ENCODE data around the gene PRPF39. TPM values are rescaled to one million over a fixed set of nuclear protein-coding genes. Genes with fewer than 3 reads are reported as not detected.

The PRPF39 gene
- polyA plus RNA-seq, 1 experiment: 26.4 TPM

DNA sequence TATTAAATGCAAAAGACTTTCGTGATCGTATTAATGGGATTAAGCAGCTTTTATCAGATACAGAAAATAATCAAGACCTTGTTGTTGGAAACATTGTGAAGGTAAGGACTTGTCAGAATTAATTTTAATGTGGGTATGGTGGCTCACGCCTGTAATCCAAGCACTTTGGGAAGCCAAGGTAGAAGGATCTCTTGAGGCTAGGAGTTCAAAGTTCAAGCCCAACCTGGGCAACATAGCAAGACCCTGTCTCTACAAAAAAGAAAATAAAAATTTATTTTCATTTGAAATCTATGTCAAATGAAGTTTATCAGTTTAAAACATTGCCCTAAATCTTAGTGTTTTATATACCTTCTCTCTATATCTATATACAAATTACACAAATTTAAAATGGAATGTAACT lies 17.2 kb upstream of the PRPF39 start:
- no peak for DNase-seq (ENCODE audit: low read depth)
- Histone ChIP-seq H3K36me3 (ENCODE audit: control insufficient read depth, insufficient read depth, low read length) (no peaks in the 10 kb centered on the region), H3K4me3 (ENCODE audit: low read depth, low read length) (no peak overlapping the region), H3K27me3 (ENCODE audit: control insufficient read depth, insufficient read depth, low read length) (no peaks in the 10 kb centered on the region)
- ChIA-PET CTCF (interaction anchor here (0.6 to 1.3 kb wide), 3 partner anchors 9 to 191 kb away, joined by 3 to 5 read pairs (median 3); no protein-coding TSS in a partner anchor), POLR2A (no interaction called here)
- TF ChIP-seq, protein P1, sequence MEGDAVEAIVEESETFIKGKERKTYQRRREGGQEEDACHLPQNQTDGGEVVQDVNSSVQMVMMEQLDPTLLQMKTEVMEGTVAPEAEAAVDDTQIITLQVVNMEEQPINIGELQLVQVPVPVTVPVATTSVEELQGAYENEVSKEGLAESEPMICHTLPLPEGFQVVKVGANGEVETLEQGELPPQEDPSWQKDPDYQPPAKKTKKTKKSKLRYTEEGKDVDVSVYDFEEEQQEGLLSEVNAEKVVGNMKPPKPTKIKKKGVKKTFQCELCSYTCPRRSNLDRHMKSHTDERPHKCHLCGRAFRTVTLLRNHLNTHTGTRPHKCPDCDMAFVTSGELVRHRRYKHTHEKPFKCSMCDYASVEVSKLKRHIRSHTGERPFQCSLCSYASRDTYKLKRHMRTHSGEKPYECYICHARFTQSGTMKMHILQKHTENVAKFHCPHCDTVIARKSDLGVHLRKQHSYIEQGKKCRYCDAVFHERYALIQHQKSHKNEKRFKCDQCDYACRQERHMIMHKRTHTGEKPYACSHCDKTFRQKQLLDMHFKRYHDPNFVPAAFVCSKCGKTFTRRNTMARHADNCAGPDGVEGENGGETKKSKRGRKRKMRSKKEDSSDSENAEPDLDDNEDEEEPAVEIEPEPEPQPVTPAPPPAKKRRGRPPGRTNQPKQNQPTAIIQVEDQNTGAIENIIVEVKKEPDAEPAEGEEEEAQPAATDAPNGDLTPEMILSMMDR (IDR thresholded peaks at IDR 0.05; ENCODE audit: insufficient read depth, low read depth, low read length): no peak

DNA sequence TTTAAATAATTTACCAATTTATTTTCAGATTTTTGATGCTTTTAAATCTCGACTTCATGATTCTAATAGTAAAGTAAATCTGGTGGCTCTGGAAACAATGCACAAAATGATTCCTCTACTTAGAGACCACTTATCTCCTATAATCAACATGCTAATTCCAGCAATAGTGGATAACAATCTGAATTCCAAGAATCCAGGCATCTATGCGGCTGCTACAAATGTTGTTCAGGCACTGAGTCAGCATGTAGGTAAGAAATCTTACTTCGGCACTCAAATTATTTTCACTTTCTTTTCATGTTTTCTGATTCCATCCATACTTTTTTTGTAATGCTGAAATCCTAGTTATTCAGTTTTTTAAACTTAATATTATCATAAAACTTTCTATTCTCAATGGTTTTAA lies 15.5 kb upstream of the PRPF39 start:
- Histone ChIP-seq H3K27me3 (ENCODE audit: control insufficient read depth, insufficient read depth, low read length) (no peaks in the 10 kb centered on the region), H3K4me3 (ENCODE audit: low read depth, low read length) (no peak overlapping the region), H3K36me3 (ENCODE audit: control insufficient read depth, insufficient read depth, low read length) (no peaks in the 10 kb centered on the region)
- TF ChIP-seq, protein P1 (IDR thresholded peaks at IDR 0.05; ENCODE audit: insufficient read depth, low read depth, low read length): no peak
- no peak for DNase-seq (ENCODE audit: low read depth)
- CTCF ChIA-PET: no interaction called here
- POLR2A ChIA-PET: no interaction called here

DNA sequence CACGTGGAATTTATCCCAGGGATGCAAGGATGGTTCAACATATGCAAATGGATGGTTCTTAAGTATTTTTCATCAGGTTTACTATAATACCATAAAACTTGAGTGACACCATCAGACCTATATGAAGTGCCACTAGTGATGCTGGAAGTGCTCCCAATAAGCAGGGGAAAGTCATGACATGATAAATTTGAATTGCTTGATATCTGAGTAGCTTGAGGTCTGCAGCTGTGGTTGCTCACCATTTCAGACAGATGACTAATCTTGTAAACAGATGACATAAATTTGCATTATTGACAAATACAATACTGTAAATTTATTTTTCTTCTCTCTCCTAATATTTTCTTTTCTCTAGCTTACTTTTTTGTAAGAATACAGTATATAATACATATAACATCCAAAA lies 13.7 kb upstream of the PRPF39 start:
- CTCF ChIA-PET: interaction anchor here (1.1 kb wide), 1 partner anchor 91 kb away, joined by 3 read pairs; no protein-coding TSS in a partner anchor
- TF ChIP-seq, protein P1 (IDR thresholded peaks at IDR 0.05; ENCODE audit: insufficient read depth, low read depth, low read length): no peak

DNA sequence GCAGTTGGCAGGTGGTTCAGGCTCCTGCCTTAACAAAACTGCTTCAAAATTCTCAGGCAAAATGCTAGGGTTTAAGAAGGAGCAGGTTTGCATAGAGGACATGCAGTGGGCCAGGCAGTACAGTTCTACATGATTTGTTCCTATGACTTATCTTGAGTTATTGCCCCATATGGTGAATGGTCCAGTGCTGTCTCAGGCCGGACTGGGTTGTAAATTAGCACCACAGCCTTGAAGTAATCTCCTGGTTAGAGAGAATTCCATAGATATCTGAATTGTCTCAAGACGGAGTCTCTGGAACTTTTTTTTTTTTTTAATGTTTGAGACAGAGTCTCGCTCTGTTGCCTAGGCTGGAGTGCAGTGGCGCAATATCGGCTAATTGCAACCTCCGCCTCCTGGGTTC lies 11.8 kb upstream of the PRPF39 start:
- POLR2A ChIA-PET: no interaction called here
- TF ChIP-seq, protein P1 (IDR thresholded peaks at IDR 0.05; ENCODE audit: insufficient read depth, low read depth, low read length): no peak
- DNase-seq (ENCODE audit: low read depth): no peak

More for the DNA sequence above, 13.7 kb upstream of the PRPF39 start:
- no peak for DNase-seq (ENCODE audit: low read depth)
- Histone ChIP-seq H3K4me3 (ENCODE audit: low read depth, low read length) (no peak overlapping the region), H3K27me3 (ENCODE audit: control insufficient read depth, insufficient read depth, low read length) (no peaks in the 10 kb centered on the region), H3K36me3 (ENCODE audit: control insufficient read depth, insufficient read depth, low read length) (no peaks in the 10 kb centered on the region)
- POLR2A ChIA-PET: no interaction called here

DNA sequence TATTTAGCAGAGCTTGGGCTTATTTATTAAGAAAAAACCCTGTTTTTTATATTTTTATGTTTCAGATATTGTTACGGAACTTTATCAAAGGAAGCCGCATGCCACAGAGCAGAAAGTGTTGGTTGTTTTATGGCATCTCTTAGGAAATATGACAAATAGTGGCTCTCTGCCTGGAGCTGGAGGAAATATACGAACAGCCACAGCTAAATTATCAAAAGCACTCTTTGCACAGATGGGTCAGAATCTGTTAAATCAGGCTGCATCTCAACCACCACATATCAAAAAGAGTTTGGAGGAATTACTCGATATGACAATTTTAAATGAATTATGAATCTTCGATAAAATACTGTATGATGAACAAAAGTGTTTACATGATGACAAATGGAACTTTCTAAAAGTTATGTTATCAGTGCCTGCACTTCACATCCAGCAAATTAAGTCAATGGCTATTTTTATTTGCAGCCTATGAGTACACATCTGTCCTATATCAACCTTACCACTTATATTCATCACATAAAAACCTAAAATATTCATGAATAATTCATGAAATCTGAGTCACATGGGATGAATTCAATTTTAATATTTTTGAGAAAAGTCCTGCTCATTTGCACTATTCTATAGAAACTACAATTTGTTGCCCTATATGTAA lies 10.6 kb upstream of the PRPF39 start:
- ChIA-PET POLR2A (no interaction called here), CTCF (no interaction called here)
- no peaks in the 10 kb centered on the region for H3K27me3 ChIP-seq (ENCODE audit: control insufficient read depth, insufficient read depth, low read length)
- DNase-seq (ENCODE audit: low read depth): no peak
- TF ChIP-seq, protein P1 (IDR thresholded peaks at IDR 0.05; ENCODE audit: insufficient read depth, low read depth, low read length): no peak
- no peaks in the 10 kb centered on the region for H3K36me3 ChIP-seq (ENCODE audit: control insufficient read depth, insufficient read depth, low read length)
- no peak overlapping the region for H3K4me3 ChIP-seq (ENCODE audit: low read depth, low read length)

More for the DNA sequence above, 11.8 kb upstream of the PRPF39 start:
- Histone ChIP-seq H3K4me3 (ENCODE audit: low read depth, low read length) (no peak overlapping the region), H3K36me3 (ENCODE audit: control insufficient read depth, insufficient read depth, low read length) (no peaks in the 10 kb centered on the region), H3K27me3 (ENCODE audit: control insufficient read depth, insufficient read depth, low read length) (no peaks in the 10 kb centered on the region)
- CTCF ChIA-PET: no interaction called here
